DND-41 (cell line): ENCODE data around the gene SLC44A3.

Source experiments
- CTCF ChIP-seq: IDR thresholded peaks from 2 replicates; pipeline ENCODE4 v1.5.1; 2012; ENCODE audit warnings: borderline replicate concordance, low read length, moderate library complexity, mild to moderate bottlenecking; ENCODE audit not compliant: poor library complexity, severe bottlenecking; ENCODE audit errors: extremely low read depth
- EZH2 ChIP-seq: IDR thresholded peaks from 3 replicates; pipeline ENCODE4 v1.6.1; 2012; ENCODE audit warnings: borderline replicate concordance, low read depth, mild to moderate bottlenecking, moderate library complexity, low read length, inconsistent platforms; ENCODE audit not compliant: severe bottlenecking

- no peak for TF ChIP-seq CTCF
- TF ChIP-seq EZH2 = no peak
Measured at GRCh38 chr1:94942171-94943128, 122.3 kb downstream of the SLC44A3 start.
